Activated CD4-positive, alpha-beta T cell treated with anti-CD3 and anti-CD28 coated beads, Interleukin-2, amount 10 ng/mL, durations not matched to agents 24 days and 14 days (primary cell): ENCODE measurements around the gene CCDC68. TPM values are rescaled to one million over a fixed set of nuclear protein-coding genes. Genes with fewer than 3 reads are reported as not detected.

ENCODE experiments used
- DNase-seq: peaks from one replicate; pipeline ENCODE4 v3.0.0; 2022
- H3K27ac Mint-ChIP-seq: one replicate; pipeline ENCODE4 v1.8.0; 2022; ENCODE audit warnings: mild to moderate bottlenecking, mixed read lengths
- H3K27me3 Mint-ChIP-seq: one replicate; pipeline ENCODE4 v1.8.0; 2022; ENCODE audit warnings: mixed read lengths
- H3K36me3 Mint-ChIP-seq: one replicate; pipeline ENCODE4 v1.8.0; 2022; ENCODE audit warnings: low read depth, mild to moderate bottlenecking, mixed read lengths
- H3K4me1 Mint-ChIP-seq: one replicate; pipeline ENCODE4 v1.8.0; 2021; ENCODE audit warnings: mixed read lengths
- H3K4me3 Mint-ChIP-seq: one replicate; pipeline ENCODE4 v1.8.0; 2022; ENCODE audit warnings: mild to moderate bottlenecking, moderate library complexity, mixed read lengths
- H3K9me3 Mint-ChIP-seq: one replicate; pipeline ENCODE4 v1.8.0; 2021; ENCODE audit warnings: mixed read lengths
- intact Hi-C: fragments of 100-400 bp; cut with micrococcal nuclease; formaldehyde crosslinking; loops from one replicate; pipeline ENCODE4 v1.15.1; 2023
- total RNA-seq: library from RNA; stranded (reverse); gene quantifications from 2 replicates; pipeline ENCODE4 v1.2.3, GENCODE V29; 2022

The CCDC68 gene
- total RNA-seq, 1 donor from 2014 or later: not detected

- Mint-ChIP-seq H3K4me3 (no peak overlapping the region), H3K9me3 (no peaks in the 10 kb centered on the region), H3K27me3 (peaks cover 3% of the 10 kb centered on the region), H3K27ac (no peak overlapping the region), H3K36me3 (peaks cover 3% of the 10 kb centered on the region), H3K4me1 (no peaks in the 10 kb centered on the region)
- DNase-seq: no peak
- intact Hi-C loops: no loop called here
These were observed 70.9 kb downstream of the CCDC68 start for GRCh38 chr18:54888378-54888777.

GRCh38 chr18:54883816-54884604, 75.3 kb downstream of the CCDC68 start:
- no peaks in the 10 kb centered on the region for H3K4me1 Mint-ChIP-seq
- H3K4me3 Mint-ChIP-seq: no peak overlapping the region
- intact Hi-C loops: no loop called here
- no peaks in the 10 kb centered on the region for H3K9me3 Mint-ChIP-seq
- H3K27me3 Mint-ChIP-seq: peaks cover 2% of the 10 kb centered on the region
- H3K27ac Mint-ChIP-seq: no peak overlapping the region
- DNase-seq: no peak
- H3K36me3 Mint-ChIP-seq: peaks cover 2% of the 10 kb centered on the region

GRCh38 chr18:54882318-54882717, 76.9 kb downstream of the CCDC68 start:
- DNase-seq: no peak
- Mint-ChIP-seq H3K27me3 (no peaks in the 10 kb centered on the region), H3K4me1 (no peaks in the 10 kb centered on the region), H3K27ac (no peak overlapping the region), H3K4me3 (no peak overlapping the region), H3K9me3 (no peaks in the 10 kb centered on the region), H3K36me3 (no peaks in the 10 kb centered on the region)
- intact Hi-C loops: no loop called here

- Mint-ChIP-seq H3K4me3 (no peak overlapping the region), H3K9me3 (no peaks in the 10 kb centered on the region), H3K4me1 (no peaks in the 10 kb centered on the region), H3K36me3 (no peaks in the 10 kb centered on the region), H3K27ac (no peak overlapping the region), H3K27me3 (no peaks in the 10 kb centered on the region)
- no peak for DNase-seq
- intact Hi-C loops: no loop called here
These were observed 78.0 kb downstream of the CCDC68 start for GRCh38 chr18:54881229-54881768.

DNA sequence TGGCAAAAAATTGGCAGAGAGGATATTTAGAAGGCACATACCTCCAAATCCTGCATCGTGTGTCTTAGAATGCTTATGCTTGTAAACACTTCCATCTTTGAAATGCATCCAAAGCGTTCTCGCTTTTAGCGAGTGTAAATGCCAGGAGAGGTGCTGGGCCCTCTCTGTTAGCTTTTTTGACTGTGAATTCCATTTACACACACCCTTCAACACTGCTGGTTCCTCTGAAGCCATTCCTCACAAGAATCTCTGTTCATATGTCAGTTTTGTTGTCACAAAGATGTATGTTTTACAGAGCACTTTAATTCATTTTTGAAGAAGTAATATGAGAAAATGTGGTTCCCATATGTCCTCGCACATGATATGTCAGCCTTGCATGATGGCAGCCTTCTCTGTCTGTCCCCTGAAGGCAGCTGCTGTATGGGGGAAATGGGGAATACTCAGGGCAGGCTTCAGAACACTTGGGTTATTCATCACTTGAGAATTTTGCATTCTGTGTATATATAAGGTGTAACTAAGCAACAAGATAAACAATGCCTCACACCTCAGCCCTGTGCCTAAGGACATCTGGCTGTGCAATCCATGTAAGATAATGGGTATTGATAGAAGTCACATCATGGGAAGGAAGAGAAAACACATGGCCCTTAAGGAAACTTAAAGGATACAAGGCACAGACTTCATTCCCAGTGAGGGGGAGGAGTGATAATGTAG, 78.7 kb downstream of the CCDC68 start:
- Mint-ChIP-seq H3K4me1 (no peaks in the 10 kb centered on the region), H3K9me3 (no peaks in the 10 kb centered on the region), H3K27me3 (no peaks in the 10 kb centered on the region), H3K4me3 (no peak overlapping the region), H3K36me3 (no peaks in the 10 kb centered on the region), H3K27ac (no peak overlapping the region)
- DNase-seq: no peak
- intact Hi-C loops: no loop called here

- no peaks in the 10 kb centered on the region for H3K27me3 Mint-ChIP-seq
- no peak overlapping the region for H3K4me3 Mint-ChIP-seq
- H3K9me3 Mint-ChIP-seq: no peaks in the 10 kb centered on the region
- no peaks in the 10 kb centered on the region for H3K4me1 Mint-ChIP-seq
- no peak overlapping the region for H3K27ac Mint-ChIP-seq
- no peak for DNase-seq
- intact Hi-C loops: no loop called here
- no peaks in the 10 kb centered on the region for H3K36me3 Mint-ChIP-seq
These were observed 79.6 kb downstream of the CCDC68 start for GRCh38 chr18:54879691-54880090.

DNA sequence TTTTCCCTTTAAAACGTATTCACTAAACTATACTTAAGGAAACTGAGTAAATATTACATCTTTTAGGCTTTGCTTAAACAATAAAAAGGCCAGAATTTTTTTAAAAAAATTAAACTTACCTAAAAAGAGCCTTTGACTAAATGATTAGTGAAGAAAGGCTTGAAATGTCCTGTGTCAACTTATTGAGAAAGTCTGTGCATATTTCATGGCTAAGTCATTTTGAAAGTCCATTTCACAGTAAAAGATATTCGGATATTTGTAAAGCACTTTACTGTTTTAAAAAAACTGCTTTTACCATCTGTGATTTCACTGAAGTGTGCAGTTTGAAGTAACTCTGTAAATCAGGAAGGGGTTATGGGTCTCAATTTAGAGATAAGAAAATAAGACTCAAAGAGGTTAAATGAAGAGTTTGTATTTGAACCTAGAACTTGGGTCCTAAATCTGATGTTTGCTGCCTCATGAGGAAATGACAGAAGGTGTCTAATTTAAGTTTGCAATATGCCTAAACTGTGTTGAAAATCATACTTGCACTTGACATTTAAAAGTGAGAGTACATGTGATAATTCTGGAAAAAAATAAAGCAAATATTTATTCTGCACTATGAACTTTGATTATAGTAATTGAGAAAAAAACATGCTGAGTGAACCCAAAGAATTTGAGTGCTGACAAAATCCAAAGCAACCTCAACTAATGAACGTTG, 80.5 kb downstream of the CCDC68 start:
- Mint-ChIP-seq H3K4me1 (no peaks in the 10 kb centered on the region), H3K4me3 (no peak overlapping the region), H3K27me3 (no peaks in the 10 kb centered on the region), H3K9me3 (no peaks in the 10 kb centered on the region), H3K27ac (no peak overlapping the region), H3K36me3 (no peaks in the 10 kb centered on the region)
- DNase-seq: no peak
- intact Hi-C loops: no loop called here

DNA sequence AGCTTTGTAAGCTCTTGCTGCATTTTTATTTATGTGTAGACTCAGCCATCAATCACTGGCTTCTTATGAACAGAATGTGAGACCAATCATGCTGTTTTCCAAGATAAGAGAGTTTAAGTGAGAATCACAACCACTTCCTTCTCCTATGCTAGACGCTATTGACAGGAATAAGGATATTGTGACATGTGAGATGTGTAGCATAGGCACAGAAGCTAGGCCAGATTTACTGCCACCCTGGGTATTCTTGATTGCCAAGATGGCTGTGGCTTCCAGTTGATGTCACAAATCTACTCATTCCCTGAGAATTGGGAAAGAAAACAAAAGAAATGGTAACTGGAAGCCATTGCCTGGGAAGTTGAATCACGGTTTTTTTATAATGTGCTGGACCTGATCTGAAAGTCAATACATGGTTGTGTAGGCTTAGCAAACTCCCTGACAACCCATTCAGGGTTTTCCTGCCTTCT, 81.1 kb downstream of the CCDC68 start:
- Mint-ChIP-seq H3K27me3 (no peaks in the 10 kb centered on the region), H3K27ac (no peak overlapping the region), H3K4me3 (no peak overlapping the region), H3K9me3 (no peaks in the 10 kb centered on the region), H3K4me1 (peaks cover 2% of the 10 kb centered on the region), H3K36me3 (no peaks in the 10 kb centered on the region)
- intact Hi-C loops: no loop called here
- no peak for DNase-seq

GRCh38 chr18:54877076-54877475, 82.2 kb downstream of the CCDC68 start:
- DNase-seq: no peak
- H3K36me3 Mint-ChIP-seq: no peaks in the 10 kb centered on the region
- H3K4me3 Mint-ChIP-seq: no peak overlapping the region
- peaks cover 3% of the 10 kb centered on the region for H3K4me1 Mint-ChIP-seq
- intact Hi-C loops: no loop called here
- H3K27me3 Mint-ChIP-seq: no peaks in the 10 kb centered on the region
- no peaks in the 10 kb centered on the region for H3K9me3 Mint-ChIP-seq
- H3K27ac Mint-ChIP-seq: no peak overlapping the region

DNA sequence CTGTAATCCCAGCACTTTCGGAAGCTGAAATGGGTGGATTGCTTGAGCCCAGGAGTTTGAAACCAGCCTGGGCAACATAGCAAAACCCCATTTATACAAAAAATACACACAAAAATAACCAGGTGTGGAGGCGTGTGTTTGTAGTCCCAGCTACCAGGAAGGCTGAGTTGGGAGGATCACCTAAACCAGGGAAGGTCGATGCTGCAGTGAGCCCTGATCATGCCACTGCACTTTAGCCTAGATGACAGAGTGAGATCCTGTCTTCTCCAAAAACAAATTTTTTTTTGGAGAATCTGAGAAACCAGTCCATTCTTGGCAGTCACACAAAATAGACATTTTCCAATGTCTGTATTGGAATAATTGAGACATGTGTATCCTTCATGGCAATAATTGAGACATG, 84.2 kb downstream of the CCDC68 start:
- H3K27me3 Mint-ChIP-seq: no peaks in the 10 kb centered on the region
- intact Hi-C loops: no loop called here
- H3K4me1 Mint-ChIP-seq: peaks cover 3% of the 10 kb centered on the region
- no peak overlapping the region for H3K4me3 Mint-ChIP-seq
- H3K36me3 Mint-ChIP-seq: no peaks in the 10 kb centered on the region
- no peak for DNase-seq
- H3K9me3 Mint-ChIP-seq: peaks cover 3% of the 10 kb centered on the region
- H3K27ac Mint-ChIP-seq: no peak overlapping the region

DNA sequence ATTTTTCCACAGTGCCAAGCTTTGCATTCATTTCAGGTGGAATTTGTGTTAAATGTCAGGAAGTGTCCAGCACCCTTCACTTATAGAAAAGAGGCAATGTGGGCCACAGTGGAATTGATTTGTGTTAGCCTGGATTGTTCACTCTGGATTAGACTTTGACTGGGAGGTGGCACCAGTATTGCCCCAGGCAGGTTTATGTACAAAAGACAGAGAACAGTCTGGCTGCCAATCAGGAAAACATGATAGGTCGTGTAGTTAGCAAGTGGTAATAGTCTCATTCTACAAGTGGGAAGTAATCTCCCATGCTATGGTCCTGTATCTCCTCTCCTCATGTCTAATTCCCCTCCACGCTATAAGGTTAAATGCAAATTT, 85.4 kb downstream of the CCDC68 start:
- H3K36me3 Mint-ChIP-seq: no peaks in the 10 kb centered on the region

GRCh38 chr18:54872681-54873080, 86.6 kb downstream of the CCDC68 start:
- DNase-seq: no peak
- Mint-ChIP-seq H3K9me3 (peaks cover 3% of the 10 kb centered on the region), H3K27me3 (no peaks in the 10 kb centered on the region), H3K4me1 (peaks cover 3% of the 10 kb centered on the region), H3K4me3 (no peak overlapping the region), H3K36me3 (no peaks in the 10 kb centered on the region), H3K27ac (no peak overlapping the region)
- intact Hi-C loops: no loop called here

More for the DNA sequence above, 85.4 kb downstream of the CCDC68 start:
- Mint-ChIP-seq H3K27me3 (no peaks in the 10 kb centered on the region), H3K4me1 (peaks cover 3% of the 10 kb centered on the region), H3K9me3 (peaks cover 3% of the 10 kb centered on the region), H3K4me3 (no peak overlapping the region), H3K27ac (no peak overlapping the region)
- intact Hi-C loops: no loop called here
- DNase-seq: no peak

GRCh38 chr18:54871231-54871630, 88.0 kb downstream of the CCDC68 start:
- H3K4me3 Mint-ChIP-seq: no peak overlapping the region
- H3K27ac Mint-ChIP-seq: no peak overlapping the region
- no peaks in the 10 kb centered on the region for H3K36me3 Mint-ChIP-seq
- intact Hi-C loops: no loop called here
- H3K4me1 Mint-ChIP-seq: peaks cover 3% of the 10 kb centered on the region
- H3K9me3 Mint-ChIP-seq: peaks cover 3% of the 10 kb centered on the region
- no peaks in the 10 kb centered on the region for H3K27me3 Mint-ChIP-seq
- no peak for DNase-seq

GRCh38 chr18:54867131-54867530, 92.1 kb downstream of the CCDC68 start:
- Mint-ChIP-seq H3K27me3 (no peaks in the 10 kb centered on the region), H3K27ac (no peak overlapping the region), H3K4me1 (no peaks in the 10 kb centered on the region), H3K36me3 (no peaks in the 10 kb centered on the region), H3K9me3 (peaks cover 3% of the 10 kb centered on the region), H3K4me3 (no peak overlapping the region)
- intact Hi-C loops: no loop called here
- no peak for DNase-seq
